Measurements from ENCODE around the gene FLG.
"Not testable (repeated sequence)": the region's sequence is repeated elsewhere in the genome, so short reads cannot be mapped to it uniquely, and the experiment has no call there.

The FLG gene

DNA sequence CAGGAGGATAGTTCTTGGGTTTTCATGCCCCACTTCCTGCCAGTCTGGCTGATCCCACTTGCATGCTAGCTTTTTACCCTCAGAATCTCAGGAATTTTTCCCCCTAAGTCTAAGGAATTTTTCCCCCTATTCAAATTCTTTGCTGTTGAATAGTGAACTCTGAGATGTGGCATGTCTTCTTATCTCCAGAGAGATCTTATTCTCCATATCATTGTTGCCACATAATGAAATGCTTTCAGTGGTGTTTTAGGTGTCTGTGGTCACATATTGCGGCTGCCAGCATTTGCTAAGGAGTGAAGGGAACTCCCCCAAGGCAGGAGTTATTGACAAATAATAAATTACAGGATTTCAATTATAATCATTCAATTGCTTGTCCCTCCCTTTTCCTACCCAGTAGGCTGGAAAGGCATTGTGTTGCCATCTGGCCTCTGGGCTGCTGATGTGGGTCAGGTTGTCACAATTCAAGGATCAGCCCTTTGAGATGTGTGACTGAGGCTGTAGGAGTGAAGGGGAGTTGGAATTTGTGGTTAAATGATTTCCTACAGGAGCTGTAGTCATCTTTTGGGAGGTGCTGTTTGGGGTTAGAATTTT lies 3.9 kb upstream of the FLG start:
- no peak for DNase-seq (ENCODE audit: extremely low spot score)
- POLR2A ChIA-PET = no interaction called here
- CTCF ChIA-PET = no interaction called here
- TF ChIP-seq, protein P1, sequence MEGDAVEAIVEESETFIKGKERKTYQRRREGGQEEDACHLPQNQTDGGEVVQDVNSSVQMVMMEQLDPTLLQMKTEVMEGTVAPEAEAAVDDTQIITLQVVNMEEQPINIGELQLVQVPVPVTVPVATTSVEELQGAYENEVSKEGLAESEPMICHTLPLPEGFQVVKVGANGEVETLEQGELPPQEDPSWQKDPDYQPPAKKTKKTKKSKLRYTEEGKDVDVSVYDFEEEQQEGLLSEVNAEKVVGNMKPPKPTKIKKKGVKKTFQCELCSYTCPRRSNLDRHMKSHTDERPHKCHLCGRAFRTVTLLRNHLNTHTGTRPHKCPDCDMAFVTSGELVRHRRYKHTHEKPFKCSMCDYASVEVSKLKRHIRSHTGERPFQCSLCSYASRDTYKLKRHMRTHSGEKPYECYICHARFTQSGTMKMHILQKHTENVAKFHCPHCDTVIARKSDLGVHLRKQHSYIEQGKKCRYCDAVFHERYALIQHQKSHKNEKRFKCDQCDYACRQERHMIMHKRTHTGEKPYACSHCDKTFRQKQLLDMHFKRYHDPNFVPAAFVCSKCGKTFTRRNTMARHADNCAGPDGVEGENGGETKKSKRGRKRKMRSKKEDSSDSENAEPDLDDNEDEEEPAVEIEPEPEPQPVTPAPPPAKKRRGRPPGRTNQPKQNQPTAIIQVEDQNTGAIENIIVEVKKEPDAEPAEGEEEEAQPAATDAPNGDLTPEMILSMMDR (IDR thresholded peaks at IDR 0.05; ENCODE audit: control extremely low read depth, extremely low read depth, low read depth, missing control alignments) = no peak

DNA sequence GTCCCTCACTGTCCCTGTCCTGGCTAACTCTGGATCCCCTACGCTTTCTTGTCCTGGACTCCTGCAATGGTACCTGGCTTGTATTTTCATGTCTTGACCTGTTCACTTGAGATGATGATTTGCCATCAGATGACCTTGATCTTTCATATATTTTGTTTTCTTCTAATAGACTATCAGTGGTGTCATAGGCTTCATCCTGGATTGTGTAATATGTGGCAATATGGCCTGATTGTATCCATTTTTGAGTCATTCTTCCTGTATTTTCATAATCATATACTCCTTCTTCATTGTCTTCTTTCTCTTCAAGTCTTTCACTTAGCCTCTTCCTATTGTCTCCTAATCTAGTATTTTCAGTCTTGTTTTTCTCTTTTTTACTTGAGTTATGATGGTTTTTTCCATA lies 11.1 kb downstream of the FLG start:
- DNase-seq (ENCODE audit: extremely low spot score) = no peak
- TF ChIP-seq, protein P1 (IDR thresholded peaks at IDR 0.05; ENCODE audit: control extremely low read depth, extremely low read depth, low read depth, missing control alignments) = no peak
- CTCF ChIA-PET = no interaction called here
- POLR2A ChIA-PET = no interaction called here

DNA sequence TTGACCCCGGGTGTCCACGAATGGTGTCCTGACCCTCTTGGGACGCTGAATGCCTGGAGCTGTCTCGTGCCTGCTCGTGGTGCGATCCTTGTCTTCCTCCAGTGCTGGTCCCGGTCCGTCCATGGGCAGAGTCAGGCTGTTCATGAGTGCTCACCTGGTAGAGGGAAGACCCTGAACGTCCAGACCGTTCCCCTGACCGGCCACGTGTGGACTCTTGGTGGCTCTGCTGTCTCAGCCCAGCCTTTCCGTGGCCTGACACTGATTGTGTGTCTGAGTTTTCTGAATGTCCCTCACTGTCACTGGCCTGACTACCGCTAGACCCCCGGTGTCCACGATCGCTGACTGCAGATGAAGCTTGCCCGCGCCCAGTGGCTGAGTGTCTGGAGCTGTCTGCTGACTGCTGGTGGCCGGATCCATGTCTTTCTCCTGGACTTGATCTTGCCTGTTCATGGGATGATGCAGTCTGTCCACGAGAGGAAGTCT lies 11.7 kb downstream of the FLG start:
- TF ChIP-seq, protein P1 (IDR thresholded peaks at IDR 0.05; ENCODE audit: control extremely low read depth, extremely low read depth, low read depth, missing control alignments) = no peak
- ChIA-PET CTCF (no interaction called here), POLR2A (no interaction called here)
- no peak for DNase-seq (ENCODE audit: extremely low spot score)

DNA sequence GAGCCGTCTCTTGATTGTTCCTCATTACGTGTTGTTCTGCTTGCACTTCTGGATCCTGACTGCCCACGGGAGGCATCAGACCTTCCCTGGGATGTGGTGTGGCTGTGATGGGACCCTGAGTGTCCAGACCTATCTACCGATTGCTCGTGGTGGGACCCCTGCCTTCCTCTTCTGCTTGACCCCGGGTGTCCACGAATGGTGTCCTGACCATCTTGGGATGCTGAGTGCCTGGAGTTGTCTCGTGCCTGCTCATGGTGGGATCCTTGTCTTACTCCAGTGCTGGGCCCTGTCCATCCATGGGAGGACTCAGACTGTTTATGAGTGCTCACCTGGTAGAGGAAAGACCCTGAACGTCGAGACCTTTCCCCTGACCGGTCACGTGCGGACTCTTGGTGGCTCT lies 12.9 kb downstream of the FLG start:
- CTCF ChIA-PET = not testable (repeated sequence)

DNA sequence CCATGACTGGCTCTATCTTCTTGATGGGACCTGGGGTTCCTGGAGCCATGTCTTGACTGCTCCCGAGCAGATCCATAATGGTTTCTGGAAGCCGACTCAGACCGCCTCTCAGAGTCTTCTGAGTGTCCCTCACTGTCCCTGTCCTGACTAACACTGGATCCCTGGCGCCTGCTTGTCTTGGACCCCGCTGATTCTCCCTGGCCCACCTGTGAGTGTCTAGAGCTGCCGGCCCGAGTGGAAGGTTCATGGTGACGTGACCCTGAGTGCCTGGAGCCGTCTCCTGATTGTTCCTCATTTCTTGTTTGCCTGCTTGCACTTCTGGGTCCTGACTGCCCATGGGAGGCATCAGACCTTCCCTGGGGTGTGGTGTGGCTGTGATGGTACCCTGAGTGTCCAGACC lies 15.1 kb downstream of the FLG start:
- DNase-seq (ENCODE audit: extremely low spot score) = no peak
- CTCF ChIA-PET = no interaction called here

More for the DNA sequence above, 12.9 kb downstream of the FLG start:
- DNase-seq (ENCODE audit: extremely low spot score); POLR2A ChIA-PET: not testable (repeated sequence)

DNA sequence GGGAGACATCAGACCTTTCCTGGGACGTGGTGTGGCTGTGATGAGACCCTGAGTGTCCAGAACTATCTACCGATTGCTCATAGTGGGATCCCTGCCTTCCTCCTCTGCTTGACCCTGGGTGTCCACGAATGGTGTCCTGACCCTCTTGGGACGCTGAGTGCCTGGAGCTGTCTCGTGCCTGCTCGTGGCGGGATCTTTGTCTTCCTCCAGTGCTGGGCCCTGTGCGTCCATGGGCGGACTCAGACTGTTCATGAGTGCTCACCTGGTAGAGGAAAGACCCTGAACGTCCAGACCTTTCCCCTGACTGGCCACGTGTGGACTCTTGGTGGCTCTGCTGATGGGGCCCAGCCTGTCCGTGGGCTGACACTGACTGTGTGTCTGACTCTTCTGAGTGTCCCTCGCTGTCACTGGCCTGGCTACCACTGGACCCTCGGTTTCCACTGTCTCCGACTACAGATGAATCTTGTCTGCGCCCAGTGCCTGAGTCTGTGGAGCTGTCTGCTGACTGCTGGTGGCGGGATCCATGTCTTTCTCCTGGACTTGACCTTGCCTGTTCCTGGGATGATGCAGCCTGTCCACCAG lies 15.6 kb downstream of the FLG start:
- POLR2A ChIA-PET; CTCF ChIA-PET; DNase-seq (ENCODE audit: extremely low spot score): not testable (repeated sequence)

More for the DNA sequence above, 15.1 kb downstream of the FLG start:
- TF ChIP-seq, protein P1 (IDR thresholded peaks at IDR 0.05; ENCODE audit: control extremely low read depth, extremely low read depth, low read depth, missing control alignments) = no peak
- POLR2A ChIA-PET = no interaction called here

DNA sequence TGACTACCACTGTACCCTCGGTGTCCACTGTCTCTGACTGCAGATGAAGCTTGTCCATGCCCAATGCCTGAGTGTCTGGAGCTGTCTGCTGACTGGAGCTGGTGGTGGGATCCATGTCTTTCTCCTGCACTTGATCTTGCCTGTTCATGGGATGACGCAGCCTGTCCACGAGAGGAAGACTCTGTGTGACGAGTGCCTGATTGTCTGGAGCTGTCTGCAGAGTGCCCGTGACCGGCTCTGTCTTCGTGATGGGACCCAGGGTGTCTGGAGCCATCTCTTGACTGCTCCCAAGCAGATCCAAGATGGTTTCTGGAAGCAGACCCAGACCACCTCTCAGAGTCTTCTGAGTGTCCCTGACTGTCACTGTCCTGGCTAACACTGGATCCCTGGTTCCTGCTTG lies 16.3 kb downstream of the FLG start:
- CTCF ChIA-PET; POLR2A ChIA-PET; DNase-seq (ENCODE audit: extremely low spot score): not testable (repeated sequence)

DNA sequence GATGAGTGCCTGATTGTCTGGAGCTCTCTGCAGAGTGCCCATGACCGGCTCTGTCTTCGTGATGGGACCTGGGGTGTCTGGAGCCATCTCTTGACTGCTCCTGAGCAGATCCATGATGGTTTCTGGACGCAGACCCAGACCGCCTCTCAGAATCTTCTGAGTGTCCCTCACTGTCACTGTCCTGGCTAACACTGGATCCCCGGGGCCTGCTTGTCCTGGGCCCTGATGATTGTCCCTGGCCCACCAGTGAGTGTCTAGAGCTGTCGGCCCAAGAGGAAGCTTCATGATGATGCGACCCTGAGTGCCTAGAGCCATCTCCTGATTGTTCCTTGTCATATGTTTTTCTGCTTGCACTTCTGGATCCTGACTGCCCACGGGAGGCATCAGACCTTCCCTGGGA lies 17.1 kb downstream of the FLG start:
- CTCF ChIA-PET; DNase-seq (ENCODE audit: extremely low spot score); POLR2A ChIA-PET: not testable (repeated sequence)

DNA sequence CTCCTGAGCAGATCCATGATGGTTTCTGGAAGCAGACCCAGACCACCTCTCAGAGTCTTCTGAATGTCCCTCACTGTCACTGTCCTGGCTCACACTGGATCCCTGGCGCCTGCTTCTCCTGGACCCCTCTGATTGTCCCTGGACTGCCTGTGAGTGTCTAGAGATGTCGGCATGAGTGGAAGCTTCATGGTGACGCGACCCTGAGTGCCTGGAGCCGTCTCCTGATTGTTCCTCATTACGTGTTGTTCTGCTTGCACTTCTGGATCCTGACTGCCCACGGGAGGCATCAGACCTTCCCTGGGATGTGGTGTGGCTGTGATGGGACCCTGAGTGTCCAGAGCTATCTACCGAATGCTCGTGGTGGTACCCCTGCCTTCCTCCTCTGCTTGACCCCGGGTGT lies 18.9 kb downstream of the FLG start:
- POLR2A ChIA-PET; CTCF ChIA-PET; DNase-seq (ENCODE audit: extremely low spot score): not testable (repeated sequence)

DNA sequence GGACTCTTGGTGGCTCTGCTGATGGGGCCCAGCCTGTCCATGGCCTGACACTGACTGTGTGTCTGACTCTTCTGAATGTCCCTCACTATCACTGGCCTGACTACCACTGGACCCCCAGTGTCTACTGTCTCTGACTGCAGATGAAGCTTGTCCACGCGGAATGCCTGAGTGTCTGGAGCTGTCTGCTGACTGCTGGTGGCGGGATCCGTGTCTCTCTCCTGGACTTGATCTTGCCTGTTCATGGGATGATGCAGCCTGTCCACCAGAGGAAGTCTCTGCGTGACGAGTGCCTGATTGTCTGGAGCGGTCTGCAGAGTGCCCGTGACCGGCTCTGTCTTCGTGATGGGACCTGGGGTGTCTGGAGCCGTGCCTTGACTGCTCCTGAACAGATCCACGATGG lies 20.3 kb downstream of the FLG start:
- CTCF ChIA-PET; DNase-seq (ENCODE audit: extremely low spot score); POLR2A ChIA-PET: not testable (repeated sequence)

DNA sequence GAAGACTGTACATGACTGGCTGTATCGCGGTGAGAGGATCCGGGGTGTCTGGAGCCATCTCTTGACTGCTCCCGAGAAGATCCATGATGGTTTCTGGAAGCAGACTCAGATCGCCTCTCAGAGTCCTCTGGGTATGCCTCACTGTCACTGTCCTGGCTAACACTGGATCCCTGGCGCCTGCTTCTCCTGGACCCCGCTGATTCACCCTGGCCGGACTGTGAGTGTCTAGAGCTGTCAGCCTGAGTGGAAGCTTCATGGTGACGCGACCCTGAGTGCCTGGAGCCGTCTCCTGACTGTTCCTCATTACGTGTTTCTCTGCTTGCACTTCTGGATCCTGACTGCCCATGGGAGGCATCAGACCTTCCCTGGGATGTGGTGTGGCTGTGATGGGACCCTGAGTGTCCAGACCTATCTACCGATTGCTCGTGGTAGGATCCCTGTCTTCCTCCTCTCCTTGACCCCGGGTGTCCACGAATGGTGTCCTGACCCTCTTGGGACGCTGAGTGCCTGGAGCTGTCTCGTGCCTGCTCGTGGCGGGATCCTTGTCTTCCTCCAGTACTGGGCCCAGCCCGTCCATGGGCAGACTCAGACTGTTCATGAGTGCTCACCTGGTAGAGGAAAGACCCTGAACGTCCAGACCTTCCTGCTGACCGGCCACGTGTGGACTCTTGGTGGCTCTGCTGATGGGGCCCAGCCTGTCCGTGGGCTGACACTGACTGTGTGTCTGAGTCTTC lies 21.7 kb downstream of the FLG start:
- DNase-seq (ENCODE audit: extremely low spot score); POLR2A ChIA-PET; CTCF ChIA-PET: not testable (repeated sequence)

DNA sequence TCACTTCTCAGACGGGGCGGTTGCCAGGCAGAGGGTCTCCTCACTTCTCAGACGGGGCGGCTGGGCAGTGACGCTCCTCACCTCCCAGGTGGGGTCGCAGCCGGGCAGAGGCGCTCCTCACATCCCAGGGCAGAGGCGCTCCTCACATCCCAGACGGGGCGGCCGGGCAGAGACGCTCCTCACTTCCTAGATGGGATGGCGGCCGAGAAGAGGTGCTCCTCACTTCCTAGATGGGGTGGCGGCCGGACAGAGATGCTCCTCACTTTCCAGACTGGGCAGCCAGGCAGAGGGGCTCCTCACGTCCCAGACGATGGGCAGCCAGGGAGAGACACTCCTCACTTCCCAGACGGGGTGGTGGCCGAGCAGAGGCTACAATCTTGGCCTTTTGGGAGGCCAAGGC lies 68.6 kb downstream of the FLG start:
- POLR2A ChIA-PET; DNase-seq (ENCODE audit: extremely low spot score); CTCF ChIA-PET: not testable (repeated sequence)

Measured in GM10248 (cell line).